Gastroesophageal sphincter (tissue), 3 donors: ENCODE results near the gene GRIK1.

ENCODE experiments used
- CTCF ChIP-seq, 4 experiments: fragments of 200-600 bp in 2 of 4; fragments of 450-650 bp in 2 of 4; sonication (generic) in 1 of 4; IDR thresholded peaks; one replicate each; pipeline ENCODE4 v1.5.1; 2017 to 2019; ENCODE audit warnings: antibody characterized with exemption in 4 of 4, mild to moderate bottlenecking in 2 of 4, moderate library complexity in 2 of 4
- EP300 ChIP-seq: sonication (generic); formaldehyde crosslinking; IDR thresholded peaks from one replicate; pipeline ENCODE4 v1.6.1; 2017; ENCODE audit warnings: antibody characterized with exemption, mild to moderate bottlenecking
- POLR2A ChIP-seq, 2 donors: fragments of 450-650 bp; IDR thresholded peaks; one replicate each; pipeline ENCODE4 v1.6.1; 2017; ENCODE audit warnings: antibody characterized with exemption in 2 of 2, mild to moderate bottlenecking in 2 of 2, moderate library complexity in 1 of 2
- POLR2AphosphoS5 ChIP-seq: sonication (generic); formaldehyde crosslinking; IDR thresholded peaks from one replicate; pipeline ENCODE4 v1.6.1; 2017; ENCODE audit warnings: antibody characterized with exemption

GRCh38 chr21:29550205-29550604 lies 389.6 kb downstream of the GRIK1 start:
- TF ChIP-seq CTCF (IDR thresholded peaks at IDR 0.05) (no peak), POLR2A (IDR thresholded peaks at IDR 0.05) (no peak), POLR2AphosphoS5 (no peak), EP300 (no peak)
